Measurements from ENCODE around the gene TOM1L2.

Gene TOM1L2

DNA sequence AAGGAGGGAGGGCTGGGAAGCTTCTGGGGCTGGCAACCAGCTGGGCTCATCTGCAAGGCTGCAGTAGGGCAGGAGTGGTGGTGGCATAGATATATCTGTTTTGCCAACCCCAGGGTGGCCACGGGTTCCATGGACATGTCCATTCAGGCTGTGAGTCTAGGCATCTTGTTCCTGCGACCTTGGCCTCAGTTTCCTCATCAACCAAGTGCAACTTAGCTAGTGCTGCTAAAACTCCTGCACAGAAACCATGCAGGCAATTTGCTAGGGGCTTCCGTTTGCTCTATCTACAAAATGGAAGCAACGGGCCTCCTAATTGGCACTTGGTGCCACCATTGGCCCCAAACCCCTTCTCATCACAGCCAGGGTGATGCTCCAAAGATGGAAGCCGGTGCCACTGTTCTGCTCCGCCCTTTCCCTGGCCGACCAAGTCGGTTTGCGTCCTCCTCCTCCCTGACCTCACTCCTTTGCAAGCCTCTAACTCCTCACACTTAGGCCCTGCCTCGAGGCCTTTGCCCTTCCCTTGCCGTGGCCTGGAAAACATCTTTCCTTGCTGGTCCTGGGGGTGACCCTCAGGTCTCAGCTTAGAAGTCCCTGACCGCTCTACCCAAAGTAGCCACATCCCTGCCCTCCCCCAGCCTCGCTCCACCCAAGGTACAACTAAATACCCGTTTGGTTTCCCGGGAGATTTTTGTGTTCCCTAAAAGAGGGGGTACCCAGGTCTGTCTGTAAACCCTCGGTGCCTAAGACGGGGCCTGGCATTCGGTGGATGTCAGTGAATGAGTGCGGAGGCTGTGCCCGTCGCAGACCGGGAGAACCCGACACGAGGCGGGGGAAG, 136.6 kb downstream of the TOM1L2 start:
- Histone ChIP-seq H3K36me3 (replicated peaks; ENCODE audit: insufficient read depth, low read length) (no peaks in the 10 kb centered on the region), H4K20me1 (ENCODE audit: insufficient read depth, low read length) (no peaks in the 10 kb centered on the region), H2AFZ (ENCODE audit: low read length) (no peak overlapping the region), H3K9me2 (replicated peaks; ENCODE audit: insufficient read depth, low read length) (no peaks in the 10 kb centered on the region), H3K4me1 (ENCODE audit: low read length) (peaks cover 46% of the 10 kb centered on the region), H3K9me3 (replicated peaks; ENCODE audit: insufficient read depth, low read length) (no peaks in the 10 kb centered on the region), H3K9ac (ENCODE audit: low read length) (peak overlapping the region; percentile 99; the same call in 1 of the 2 replicates), H3K4me2 (ENCODE audit: low read depth, low read length) (peak overlapping the region; percentile 96), H3K27me3 (replicated peaks; ENCODE audit: insufficient read depth, low read length) (no peaks in the 10 kb centered on the region), H3K79me2 (ENCODE audit: low read length) (peaks cover 48% of the 10 kb centered on the region), H3K4me3 (ENCODE audit: low read length) (peak overlapping the region; percentile 91), H3K27ac (ENCODE audit: low read length) (no peak overlapping the region; the same call in 1 of the 2 replicates), H3F3A (ENCODE audit: insufficient read depth, low read length) (peaks cover 8% of the 10 kb centered on the region)
- DNase-seq, result no peak
- TF ChIP-seq EZH2 (optimal IDR thresholded peaks at IDR 0.05; ENCODE audit: low read depth, low read length), result no peak
- TF ChIP-seq, protein P1, sequence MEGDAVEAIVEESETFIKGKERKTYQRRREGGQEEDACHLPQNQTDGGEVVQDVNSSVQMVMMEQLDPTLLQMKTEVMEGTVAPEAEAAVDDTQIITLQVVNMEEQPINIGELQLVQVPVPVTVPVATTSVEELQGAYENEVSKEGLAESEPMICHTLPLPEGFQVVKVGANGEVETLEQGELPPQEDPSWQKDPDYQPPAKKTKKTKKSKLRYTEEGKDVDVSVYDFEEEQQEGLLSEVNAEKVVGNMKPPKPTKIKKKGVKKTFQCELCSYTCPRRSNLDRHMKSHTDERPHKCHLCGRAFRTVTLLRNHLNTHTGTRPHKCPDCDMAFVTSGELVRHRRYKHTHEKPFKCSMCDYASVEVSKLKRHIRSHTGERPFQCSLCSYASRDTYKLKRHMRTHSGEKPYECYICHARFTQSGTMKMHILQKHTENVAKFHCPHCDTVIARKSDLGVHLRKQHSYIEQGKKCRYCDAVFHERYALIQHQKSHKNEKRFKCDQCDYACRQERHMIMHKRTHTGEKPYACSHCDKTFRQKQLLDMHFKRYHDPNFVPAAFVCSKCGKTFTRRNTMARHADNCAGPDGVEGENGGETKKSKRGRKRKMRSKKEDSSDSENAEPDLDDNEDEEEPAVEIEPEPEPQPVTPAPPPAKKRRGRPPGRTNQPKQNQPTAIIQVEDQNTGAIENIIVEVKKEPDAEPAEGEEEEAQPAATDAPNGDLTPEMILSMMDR (IDR thresholded peaks at IDR 0.05; ENCODE audit: low read length), result no peak

DNA sequence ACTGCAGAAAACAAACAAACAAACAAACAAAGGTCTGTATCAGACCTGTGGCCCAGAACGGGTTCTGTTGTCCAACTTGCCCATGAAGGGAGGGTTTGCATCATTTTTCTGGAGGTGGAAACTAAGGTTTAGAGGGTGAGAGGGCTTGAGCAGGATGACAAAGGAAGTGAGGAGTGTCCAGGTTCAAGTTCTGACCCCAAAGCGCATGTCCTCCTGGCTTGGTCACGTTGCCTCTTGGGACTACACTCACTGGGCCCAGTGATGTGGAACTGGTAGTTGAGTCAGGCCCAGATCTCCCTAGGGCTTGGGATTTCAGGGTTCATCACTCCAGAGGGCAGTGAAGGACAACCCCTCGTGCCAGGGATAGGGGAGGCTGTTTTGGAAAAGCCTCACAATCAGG, 137.2 kb downstream of the TOM1L2 start:
- Histone ChIP-seq H3K36me3 (replicated peaks; ENCODE audit: insufficient read depth, low read length) (no peaks in the 10 kb centered on the region), H2AFZ (ENCODE audit: low read length) (no peak overlapping the region), H3K9ac (ENCODE audit: low read length) (no peak overlapping the region), H3K4me2 (ENCODE audit: low read depth, low read length) (peak overlapping the region; percentile 96), H4K20me1 (ENCODE audit: insufficient read depth, low read length) (no peaks in the 10 kb centered on the region), H3K9me2 (replicated peaks; ENCODE audit: insufficient read depth, low read length) (no peaks in the 10 kb centered on the region), H3K4me1 (ENCODE audit: low read length) (peaks cover 51% of the 10 kb centered on the region), H3K79me2 (ENCODE audit: low read length) (peaks cover 54% of the 10 kb centered on the region), H3F3A (ENCODE audit: insufficient read depth, low read length) (peaks cover 12% of the 10 kb centered on the region), H3K9me3 (replicated peaks; ENCODE audit: insufficient read depth, low read length) (no peaks in the 10 kb centered on the region), H3K27ac (ENCODE audit: low read length) (no peak overlapping the region), H3K27me3 (replicated peaks; ENCODE audit: insufficient read depth, low read length) (no peaks in the 10 kb centered on the region), H3K4me3 (ENCODE audit: low read length) (no peak overlapping the region)
- DNase-seq, result no peak
- TF ChIP-seq EZH2 (optimal IDR thresholded peaks at IDR 0.05; ENCODE audit: low read depth, low read length), result no peak
- TF ChIP-seq, protein P1 (IDR thresholded peaks at IDR 0.05; ENCODE audit: low read length), result no peak
- no peak for TF ChIP-seq EZH2phosphoT487 (IDR thresholded peaks at IDR 0.05; ENCODE audit: low read length)

GRCh38 chr17:17833658-17834357, 138.4 kb downstream of the TOM1L2 start:
- H4K20me1 ChIP-seq (ENCODE audit: insufficient read depth, low read length), result no peaks in the 10 kb centered on the region
- DNase-seq, result no peak
- peaks cover 57% of the 10 kb centered on the region for H3K79me2 ChIP-seq (ENCODE audit: low read length)
- H3K36me3 ChIP-seq (replicated peaks; ENCODE audit: insufficient read depth, low read length), result no peaks in the 10 kb centered on the region
- H3K4me3 ChIP-seq (ENCODE audit: low read length), result no peak overlapping the region
- no peaks in the 10 kb centered on the region for H3K27me3 ChIP-seq (replicated peaks; ENCODE audit: insufficient read depth, low read length)
- H3K4me1 ChIP-seq (ENCODE audit: low read length), result peaks cover 50% of the 10 kb centered on the region
- peak overlapping the region; percentile 96; the same call in 1 of the 2 replicates for H3K4me2 ChIP-seq (ENCODE audit: low read depth, low read length)
- no peaks in the 10 kb centered on the region for H3K9me3 ChIP-seq (replicated peaks; ENCODE audit: insufficient read depth, low read length)
- no peak overlapping the region; the same call in 1 of the 2 replicates for H3K9ac ChIP-seq (ENCODE audit: low read length)
- no peaks in the 10 kb centered on the region for H3K9me2 ChIP-seq (replicated peaks; ENCODE audit: insufficient read depth, low read length)
- TF ChIP-seq, protein P1 (IDR thresholded peaks at IDR 0.05; ENCODE audit: low read length), result no peak
- TF ChIP-seq EZH2phosphoT487 (IDR thresholded peaks at IDR 0.05; ENCODE audit: low read length), result no peak
- H3F3A ChIP-seq (ENCODE audit: insufficient read depth, low read length), result peaks cover 21% of the 10 kb centered on the region
- no peak overlapping the region for H2AFZ ChIP-seq (ENCODE audit: low read length)
- peak overlapping the region; percentile 36; the same call in 1 of the 2 replicates for H3K27ac ChIP-seq (ENCODE audit: low read length)

All from MM.1S (cell line).